Lower lobe of right lung (tissue), 2 donors: ENCODE results near the gene ZNF804A. TPM values are rescaled to one million over a fixed set of nuclear protein-coding genes. Genes with fewer than 3 reads are reported as not detected.
"Not testable (repeated sequence)": the region's sequence is repeated elsewhere in the genome, so short reads cannot be mapped to it uniquely, and the experiment has no call there.

Experiments
- ATAC-seq, 2 donors: fragments of 200-7000 bp; cut with Tn5 transposase; one replicate each; pipeline ENCODE4 v1.9.1; 2020 to 2022; ENCODE audit warnings: mild to moderate bottlenecking in 2 of 2, moderate library complexity in 2 of 2
- DNase-seq: peaks from one replicate; pipeline ENCODE4 v3.0.0-alpha.2; 2020
- H3K27ac ChIP-seq: fragments of 200-600 bp; one replicate; pipeline ENCODE4 v1.8.0; 2022
- H3K27me3 ChIP-seq: fragments of 200-600 bp; one replicate; pipeline ENCODE4 v1.8.0; 2022; ENCODE audit warnings: low read depth
- H3K36me3 ChIP-seq: fragments of 200-600 bp; one replicate; pipeline ENCODE4 v1.8.0; 2022; ENCODE audit warnings: mild to moderate bottlenecking
- H3K4me1 ChIP-seq: fragments of 200-600 bp; one replicate; pipeline ENCODE4 v1.8.0; 2022
- H3K4me3 ChIP-seq: fragments of 200-600 bp; one replicate; pipeline ENCODE4 v1.8.0; 2022; ENCODE audit warnings: mild to moderate bottlenecking
- H3K9me3 ChIP-seq: fragments of 200-600 bp; one replicate; pipeline ENCODE4 v1.8.0; 2022
- intact Hi-C: fragments of 100-400 bp; cut with DNase I; formaldehyde crosslinking; loops from one replicate; pipeline ENCODE4 v1.11.0; 2022
- total RNA-seq: library from RNA; stranded (reverse); fragmentation: NEBNext Ultra II Directional; extraction: Animal tissue kit (Norgen Biotek cat#: 25700); gene quantifications from one replicate; pipeline ENCODE4 v1.2.1, GENCODE V29; 2021
- TF ChIP-seq, protein P1 (sequence below): fragments of 200-600 bp; IDR thresholded peaks from one replicate; pipeline ENCODE4 v1.8.0; 2022; ENCODE audit warnings: antibody characterized with exemption, mild to moderate bottlenecking
- donor health status: DM: no; HTN: yes; CAD: no; lungs with severe emphysema.

Gene ZNF804A
- total RNA-seq, 1 donor from 2014 or later = 1.3 TPM

DNA sequence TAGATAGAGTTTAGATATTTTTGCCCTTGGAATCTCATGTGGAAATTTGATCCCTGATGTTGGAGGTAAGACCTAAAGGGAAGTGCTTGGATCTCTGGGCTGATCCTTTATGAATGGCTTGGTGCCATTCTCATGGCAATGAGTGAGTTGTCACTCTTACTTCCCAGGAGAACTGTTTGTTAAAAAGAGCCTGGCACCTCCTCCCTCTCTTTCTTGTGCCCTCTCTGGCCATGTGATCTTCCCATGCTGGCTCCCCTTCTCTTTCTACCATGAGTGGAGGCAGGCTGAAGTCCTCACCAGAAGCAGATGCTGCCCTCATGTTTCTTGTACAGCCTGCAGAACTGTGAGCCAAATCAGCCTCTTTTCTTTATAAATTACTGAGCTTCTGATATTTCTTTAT lies 276.9 kb downstream of the ZNF804A start:
- intact Hi-C loops = no loop called here
- Histone ChIP-seq H3K27ac (no peak overlapping the region), H3K4me3 (no peak overlapping the region), H3K9me3 (no peaks in the 10 kb centered on the region), H3K36me3 (no peaks in the 10 kb centered on the region), H3K27me3 (no peaks in the 10 kb centered on the region), H3K4me1 (no peaks in the 10 kb centered on the region)
- TF ChIP-seq, protein P1, sequence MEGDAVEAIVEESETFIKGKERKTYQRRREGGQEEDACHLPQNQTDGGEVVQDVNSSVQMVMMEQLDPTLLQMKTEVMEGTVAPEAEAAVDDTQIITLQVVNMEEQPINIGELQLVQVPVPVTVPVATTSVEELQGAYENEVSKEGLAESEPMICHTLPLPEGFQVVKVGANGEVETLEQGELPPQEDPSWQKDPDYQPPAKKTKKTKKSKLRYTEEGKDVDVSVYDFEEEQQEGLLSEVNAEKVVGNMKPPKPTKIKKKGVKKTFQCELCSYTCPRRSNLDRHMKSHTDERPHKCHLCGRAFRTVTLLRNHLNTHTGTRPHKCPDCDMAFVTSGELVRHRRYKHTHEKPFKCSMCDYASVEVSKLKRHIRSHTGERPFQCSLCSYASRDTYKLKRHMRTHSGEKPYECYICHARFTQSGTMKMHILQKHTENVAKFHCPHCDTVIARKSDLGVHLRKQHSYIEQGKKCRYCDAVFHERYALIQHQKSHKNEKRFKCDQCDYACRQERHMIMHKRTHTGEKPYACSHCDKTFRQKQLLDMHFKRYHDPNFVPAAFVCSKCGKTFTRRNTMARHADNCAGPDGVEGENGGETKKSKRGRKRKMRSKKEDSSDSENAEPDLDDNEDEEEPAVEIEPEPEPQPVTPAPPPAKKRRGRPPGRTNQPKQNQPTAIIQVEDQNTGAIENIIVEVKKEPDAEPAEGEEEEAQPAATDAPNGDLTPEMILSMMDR = no peak
- no peak for ATAC-seq
- no peak for DNase-seq

DNA sequence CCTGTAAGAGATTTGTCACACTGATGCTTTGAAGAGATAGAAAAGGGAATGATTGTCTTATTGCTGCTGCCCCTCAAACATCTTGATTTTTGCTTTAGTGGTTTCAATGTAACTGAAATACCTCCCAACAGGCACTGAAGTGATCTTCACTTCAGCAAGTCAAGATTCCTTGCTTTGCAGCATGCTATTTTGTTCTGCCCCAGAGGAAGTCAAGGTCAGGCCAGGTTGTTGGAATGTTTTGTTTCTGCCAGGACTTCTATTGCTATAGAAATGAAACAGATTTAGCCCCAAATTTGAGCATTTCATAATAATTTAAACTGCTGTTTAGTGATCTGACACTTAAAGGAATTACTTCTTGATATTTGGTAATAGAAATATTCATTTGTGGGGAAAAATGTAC lies 277.6 kb downstream of the ZNF804A start:
- Histone ChIP-seq H3K9me3 (no peaks in the 10 kb centered on the region), H3K4me1 (no peaks in the 10 kb centered on the region), H3K27ac (no peak overlapping the region), H3K36me3 (no peaks in the 10 kb centered on the region), H3K27me3 (no peaks in the 10 kb centered on the region), H3K4me3 (no peak overlapping the region)
- no peak for DNase-seq
- intact Hi-C loops = no loop called here
- ATAC-seq = no peak
- TF ChIP-seq, protein P1 = no peak

DNA sequence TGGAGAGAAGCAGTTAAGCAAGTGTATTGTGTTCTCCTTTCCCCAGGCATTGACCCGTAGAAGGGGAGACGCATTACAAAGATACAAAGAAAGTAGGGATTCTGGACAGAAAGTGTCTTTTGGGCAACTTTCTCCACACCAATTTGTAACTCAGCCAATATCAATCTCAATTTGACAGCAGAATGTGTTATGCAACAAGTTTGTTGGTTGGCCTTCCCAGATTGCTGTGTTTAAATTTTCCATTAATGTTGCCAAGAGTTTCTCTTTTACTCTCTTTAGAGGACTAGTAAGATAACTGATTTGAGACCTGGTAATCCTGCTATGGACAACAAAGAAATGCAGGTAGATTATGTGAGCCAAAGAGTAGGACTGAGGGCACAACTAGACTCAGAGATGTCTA lies 279.6 kb downstream of the ZNF804A start:
- TF ChIP-seq, protein P1 = no peak
- H3K4me1 ChIP-seq = no peaks in the 10 kb centered on the region
- ATAC-seq = no peak
- H3K36me3 ChIP-seq = no peaks in the 10 kb centered on the region
- no peaks in the 10 kb centered on the region for H3K9me3 ChIP-seq
- DNase-seq = no peak
- H3K27ac ChIP-seq = no peak overlapping the region
- H3K4me3 ChIP-seq = no peak overlapping the region
- H3K27me3 ChIP-seq = no peaks in the 10 kb centered on the region
- intact Hi-C loops = no loop called here

DNA sequence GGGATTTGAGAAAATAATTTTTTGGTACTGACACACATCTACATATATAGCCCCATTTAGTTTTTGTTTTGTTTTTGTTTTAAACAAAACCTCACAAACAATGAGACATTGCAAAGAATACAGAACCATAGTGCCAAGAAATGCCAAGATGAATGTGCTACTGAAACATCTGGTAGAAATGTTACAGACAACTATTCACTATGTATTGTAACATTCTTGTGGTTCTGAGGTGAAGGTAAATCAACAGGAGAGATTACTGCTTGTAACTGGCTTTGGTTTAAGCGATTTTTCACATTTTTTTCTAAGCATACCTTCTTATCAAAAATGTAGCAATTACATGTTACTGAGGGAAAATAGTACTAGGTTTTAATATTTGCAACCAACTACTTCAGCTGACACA lies 281.3 kb downstream of the ZNF804A start:
- DNase-seq = no peak
- TF ChIP-seq, protein P1 = no peak
- intact Hi-C loops = no loop called here
- no peaks in the 10 kb centered on the region for H3K4me1 ChIP-seq
- H3K4me3 ChIP-seq = no peak overlapping the region
- H3K27me3 ChIP-seq = no peaks in the 10 kb centered on the region
- no peaks in the 10 kb centered on the region for H3K9me3 ChIP-seq
- H3K27ac ChIP-seq = no peak overlapping the region
- no peaks in the 10 kb centered on the region for H3K36me3 ChIP-seq
- no peak for ATAC-seq

DNA sequence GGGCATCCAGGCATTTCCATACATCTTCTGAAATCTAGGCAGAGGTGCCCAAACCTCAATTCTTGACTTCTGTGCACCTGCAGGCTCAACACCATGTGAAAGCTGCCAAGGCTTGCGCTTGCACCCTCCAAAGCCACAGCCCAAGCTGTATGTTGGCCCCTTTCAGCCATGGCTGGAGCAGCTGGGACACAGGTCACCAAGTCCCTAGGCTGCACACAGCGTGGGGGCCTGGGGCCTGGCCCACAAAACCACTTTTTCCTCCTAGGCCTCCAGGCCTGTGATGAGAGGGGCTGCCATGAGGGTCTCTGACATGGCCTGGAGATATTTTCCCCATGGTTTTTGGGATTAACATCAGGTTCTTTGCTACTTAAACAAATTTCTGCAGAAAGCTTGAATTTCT lies 288.3 kb downstream of the ZNF804A start:
- intact Hi-C loops, ATAC-seq, H3K36me3 ChIP-seq, H3K4me3 ChIP-seq, H3K27me3 ChIP-seq, H3K4me1 ChIP-seq, H3K27ac ChIP-seq, H3K9me3 ChIP-seq: not testable (repeated sequence)
- peak; percentile 10 for DNase-seq

DNA sequence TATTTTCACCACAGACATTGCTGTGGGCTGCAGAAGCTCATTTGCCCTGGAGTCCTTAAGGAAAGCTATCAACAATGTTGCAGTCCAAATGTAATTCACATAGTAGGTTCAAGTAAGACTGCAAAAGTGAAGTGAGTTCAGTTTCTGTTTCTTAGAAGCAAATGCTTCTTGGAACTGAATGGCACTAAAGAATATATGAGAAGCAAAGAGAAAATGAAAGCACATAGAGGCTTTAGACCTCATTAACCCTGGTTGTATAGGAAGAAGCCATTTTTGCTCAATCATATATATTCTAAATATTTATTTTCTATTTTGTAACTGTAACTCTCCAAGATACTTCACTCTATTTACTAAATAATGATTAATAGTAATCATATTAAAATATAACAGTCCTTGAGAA lies 292.0 kb downstream of the ZNF804A start:
- DNase-seq (no peak), ATAC-seq (no peak)
- Histone ChIP-seq H3K9me3 (no peaks in the 10 kb centered on the region), H3K4me1 (no peaks in the 10 kb centered on the region), H3K27ac (no peak overlapping the region), H3K27me3 (no peaks in the 10 kb centered on the region), H3K4me3 (no peak overlapping the region), H3K36me3 (no peaks in the 10 kb centered on the region)
- intact Hi-C loops = no loop called here
- TF ChIP-seq, protein P1 = no peak
